ENCODE data around the gene PRRG1.
"Not testable (repeated sequence)": the region's sequence is repeated elsewhere in the genome, so short reads cannot be mapped to it uniquely, and the experiment has no call there.

DNA sequence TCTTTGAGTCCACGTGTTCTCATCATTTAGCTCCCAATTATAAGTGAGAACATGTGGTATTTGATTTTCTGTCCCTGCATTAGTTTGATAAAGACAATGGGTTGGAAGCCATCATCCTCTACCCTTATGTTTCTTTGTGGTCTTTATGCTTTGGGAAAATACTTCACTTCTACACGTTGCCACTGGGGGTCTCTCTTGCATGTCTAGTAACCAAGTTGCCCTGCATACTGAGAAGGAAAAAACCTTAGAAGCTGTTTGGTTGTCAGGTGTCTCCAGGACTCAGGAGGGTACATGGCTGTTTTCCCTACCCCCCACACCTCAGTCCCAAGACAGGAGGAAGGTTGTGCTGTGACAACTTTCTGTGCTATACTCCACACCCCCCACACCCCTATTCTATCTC, 146.6 kb downstream of the PRRG1 start:
- not testable (repeated sequence) for TF ChIP-seq CTCF, POLR2AphosphoS5, EP300 (IDR thresholded peaks at IDR 0.05)

Data from stomach (tissue), 4 donors.